ENCODE results near the gene ZFAND3.

DNA sequence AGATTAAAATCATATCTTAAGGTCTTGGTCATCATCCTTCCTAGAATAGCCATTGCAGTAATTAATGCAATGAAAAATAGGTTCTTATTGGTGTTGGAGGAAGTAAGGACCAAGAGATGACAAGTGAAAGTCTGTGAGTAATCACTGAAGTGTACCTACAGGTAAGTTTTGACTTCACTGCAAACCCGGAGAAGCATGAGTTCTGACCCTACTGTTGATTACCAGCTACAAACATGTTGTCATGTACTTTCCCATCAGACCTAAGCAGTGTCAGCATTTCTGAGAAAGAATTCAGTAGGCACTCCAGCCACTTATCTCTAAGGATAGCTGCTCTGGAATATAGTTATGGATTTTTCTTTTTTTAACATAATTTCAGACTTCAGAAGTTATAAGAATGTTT lies 280.9 kb downstream of the ZFAND3 start:
- TF ChIP-seq, protein P1, sequence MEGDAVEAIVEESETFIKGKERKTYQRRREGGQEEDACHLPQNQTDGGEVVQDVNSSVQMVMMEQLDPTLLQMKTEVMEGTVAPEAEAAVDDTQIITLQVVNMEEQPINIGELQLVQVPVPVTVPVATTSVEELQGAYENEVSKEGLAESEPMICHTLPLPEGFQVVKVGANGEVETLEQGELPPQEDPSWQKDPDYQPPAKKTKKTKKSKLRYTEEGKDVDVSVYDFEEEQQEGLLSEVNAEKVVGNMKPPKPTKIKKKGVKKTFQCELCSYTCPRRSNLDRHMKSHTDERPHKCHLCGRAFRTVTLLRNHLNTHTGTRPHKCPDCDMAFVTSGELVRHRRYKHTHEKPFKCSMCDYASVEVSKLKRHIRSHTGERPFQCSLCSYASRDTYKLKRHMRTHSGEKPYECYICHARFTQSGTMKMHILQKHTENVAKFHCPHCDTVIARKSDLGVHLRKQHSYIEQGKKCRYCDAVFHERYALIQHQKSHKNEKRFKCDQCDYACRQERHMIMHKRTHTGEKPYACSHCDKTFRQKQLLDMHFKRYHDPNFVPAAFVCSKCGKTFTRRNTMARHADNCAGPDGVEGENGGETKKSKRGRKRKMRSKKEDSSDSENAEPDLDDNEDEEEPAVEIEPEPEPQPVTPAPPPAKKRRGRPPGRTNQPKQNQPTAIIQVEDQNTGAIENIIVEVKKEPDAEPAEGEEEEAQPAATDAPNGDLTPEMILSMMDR (conservative IDR thresholded peaks at IDR 0.05; ENCODE audit: low read depth, low read length), result no peak
- no peak for TF ChIP-seq EZH2 (IDR thresholded peaks at IDR 0.05; ENCODE audit: borderline replicate concordance, low read depth, low read length, poor library complexity, severe bottlenecking)
